Limb (tissue), 2 donors: Measurements from ENCODE around the gene LGI4.
"Not testable (repeated sequence)": the region's sequence is repeated elsewhere in the genome, so short reads cannot be mapped to it uniquely, and the experiment has no call there.

ENCODE experiments used
- DNase-seq, 2 donors: peaks; one replicate each; pipeline ENCODE4 v3.0.0-alpha.2; 2016; ENCODE audit errors: extremely low spot score in 2 of 2

Gene LGI4

GRCh38 chr19:35160629-35161433, 26.0 kb upstream of the LGI4 start:
- DNase-seq, result no peak

- DNase-seq, result no peak
Observed at GRCh38 chr19:35159606-35160005, 24.7 kb upstream of the LGI4 start.

- no peak for DNase-seq
Observed at GRCh38 chr19:35157431-35157830, 22.6 kb upstream of the LGI4 start.

GRCh38 chr19:35156673-35157014, 21.8 kb upstream of the LGI4 start:
- DNase-seq, result no peak

- DNase-seq, result no peak
Observed at GRCh38 chr19:35155981-35156672, 21.3 kb upstream of the LGI4 start.

GRCh38 chr19:35155441-35155840, 20.6 kb upstream of the LGI4 start:
- DNase-seq, result no peak

GRCh38 chr19:35154525-35155406, 19.9 kb upstream of the LGI4 start, which contains the start of gene FXYD5:
TSS of gene FXYD5 (plus strand) at chr19:35154735. CDS start at chr19:35155551, 816 bp downstream.
- peak in 1 of 2 donors; percentile 57 for DNase-seq

- peak in 1 of 2 donors; percentile 64 for DNase-seq
Observed at GRCh38 chr19:35153701-35154524, 19.1 kb upstream of the LGI4 start.

- DNase-seq, result not testable (repeated sequence)
Observed at GRCh38 chr19:35153129-35153522, 18.3 kb upstream of the LGI4 start.

GRCh38 chr19:35151273-35152065, 16.6 kb upstream of the LGI4 start:
- DNase-seq, result no peak

GRCh38 chr19:35150445-35150844, 15.6 kb upstream of the LGI4 start:
- no peak for DNase-seq

GRCh38 chr19:35149463-35149862, 14.6 kb upstream of the LGI4 start:
- DNase-seq, result no peak

GRCh38 chr19:35146746-35147459, 12.0 kb upstream of the LGI4 start:
- DNase-seq, result no peak

- no peak for DNase-seq
Observed at GRCh38 chr19:35144600-35145436, 10.0 kb upstream of the LGI4 start.

- DNase-seq, result no peak
Observed at GRCh38 chr19:35144259-35144599, 9.4 kb upstream of the LGI4 start.

GRCh38 chr19:35143818-35144217, 9.0 kb upstream of the LGI4 start:
- no peak for DNase-seq

GRCh38 chr19:35143231-35143715, 8.4 kb upstream of the LGI4 start, which contains the start of gene FXYD7:
TSS of gene FXYD7 (plus strand) at chr19:35143255. CDS start at chr19:35143334, 79 bp downstream.
- peak in 1 of 2 donors; percentile 74 for DNase-seq

GRCh38 chr19:35142606-35143230, 7.9 kb upstream of the LGI4 start:
- DNase-seq, result peak in 1 of 2 donors; percentile 85
